HEK293T (cell line): ENCODE measurements around the gene DST.

Experiments used
- CTCF ChIA-PET: fragments of 350-600 bp; formaldehyde crosslinking; extraction: SDS; loops from one replicate; lab custom pipeline; 2021; ENCODE audit warnings: antibody characterized with exemption, inconsistent platforms; lab: Yijun Ruan, JAX
- POLR2A ChIA-PET: fragments of 350-600 bp; formaldehyde crosslinking; extraction: SDS; loops from one replicate; lab custom pipeline; 2020; ENCODE audit warnings: antibody characterized with exemption, inconsistent platforms; lab: Yijun Ruan, JAX
- DNase-seq: peaks from one replicate; pipeline ENCODE4 v3.0.0; 2012; ENCODE audit warnings: mixed read lengths; ENCODE audit errors: extremely low spot score
- ARNT ChIP-seq: fragments of 450-650 bp; IDR thresholded peaks from 2 replicates; pipeline ENCODE4 v1.6.1; 2017; ENCODE audit warnings: mild to moderate bottlenecking
- BHLHE40 ChIP-seq: fragments of 450-650 bp; IDR thresholded peaks from 2 replicates; pipeline ENCODE4 v1.6.1; 2016; ENCODE audit warnings: mild to moderate bottlenecking, moderate library complexity, borderline replicate concordance
- CTBP1 ChIP-seq: fragments of 450-650 bp; IDR thresholded peaks from 2 replicates; pipeline ENCODE4 v1.6.1; 2016; ENCODE audit warnings: borderline replicate concordance
- ELF4 ChIP-seq: fragments of 450-650 bp; IDR thresholded peaks from 2 replicates; pipeline ENCODE4 v1.6.1; 2017; ENCODE audit warnings: antibody characterized with exemption
- FOXA1 ChIP-seq: fragments of 450-650 bp; IDR thresholded peaks from 2 replicates; pipeline ENCODE4 v1.6.1; 2016; ENCODE audit warnings: mild to moderate bottlenecking
- FOXK2 ChIP-seq: fragments of 450-650 bp; IDR thresholded peaks from 2 replicates; pipeline ENCODE4 v1.6.1; 2016; ENCODE audit warnings: mild to moderate bottlenecking
- FOXM1 ChIP-seq: fragments of 450-650 bp; IDR thresholded peaks from 2 replicates; pipeline ENCODE4 v1.6.1; 2017; ENCODE audit warnings: mild to moderate bottlenecking, borderline replicate concordance
- HDGF ChIP-seq: fragments of 450-650 bp; IDR thresholded peaks from 2 replicates; pipeline ENCODE4 v1.6.1; 2017; ENCODE audit warnings: antibody characterized with exemption, borderline replicate concordance
- L3MBTL2 ChIP-seq: fragments of 450-650 bp; conservative IDR thresholded peaks from 2 replicates; pipeline ENCODE4 v1.6.1; 2016; ENCODE audit warnings: mild to moderate bottlenecking
- LEF1 ChIP-seq: fragments of 450-650 bp; IDR thresholded peaks from 2 replicates; pipeline ENCODE4 v1.6.1; 2017; ENCODE audit warnings: mild to moderate bottlenecking, borderline replicate concordance
- NFRKB ChIP-seq: fragments of 450-650 bp; IDR thresholded peaks from 2 replicates; pipeline ENCODE4 v1.6.1; 2016; ENCODE audit warnings: mild to moderate bottlenecking, moderate library complexity
- SP1 ChIP-seq: fragments of 450-650 bp; IDR thresholded peaks from 2 replicates; pipeline ENCODE4 v1.6.1; 2017
- SUZ12 ChIP-seq: fragments of 450-650 bp; IDR thresholded peaks from 2 replicates; pipeline ENCODE4 v1.6.1; 2016; ENCODE audit warnings: mild to moderate bottlenecking
- TARDBP ChIP-seq: fragments of 450-650 bp; IDR thresholded peaks from 2 replicates; pipeline ENCODE4 v1.6.1; 2016
- ZNF384 ChIP-seq: fragments of 450-650 bp; IDR thresholded peaks from 2 replicates; pipeline ENCODE4 v1.6.1; 2016
- TF ChIP-seq, protein P1 (sequence below): fragments of 450-650 bp; IDR thresholded peaks from 2 replicates; pipeline ENCODE4 v1.6.1; 2016

The DST gene

DNA sequence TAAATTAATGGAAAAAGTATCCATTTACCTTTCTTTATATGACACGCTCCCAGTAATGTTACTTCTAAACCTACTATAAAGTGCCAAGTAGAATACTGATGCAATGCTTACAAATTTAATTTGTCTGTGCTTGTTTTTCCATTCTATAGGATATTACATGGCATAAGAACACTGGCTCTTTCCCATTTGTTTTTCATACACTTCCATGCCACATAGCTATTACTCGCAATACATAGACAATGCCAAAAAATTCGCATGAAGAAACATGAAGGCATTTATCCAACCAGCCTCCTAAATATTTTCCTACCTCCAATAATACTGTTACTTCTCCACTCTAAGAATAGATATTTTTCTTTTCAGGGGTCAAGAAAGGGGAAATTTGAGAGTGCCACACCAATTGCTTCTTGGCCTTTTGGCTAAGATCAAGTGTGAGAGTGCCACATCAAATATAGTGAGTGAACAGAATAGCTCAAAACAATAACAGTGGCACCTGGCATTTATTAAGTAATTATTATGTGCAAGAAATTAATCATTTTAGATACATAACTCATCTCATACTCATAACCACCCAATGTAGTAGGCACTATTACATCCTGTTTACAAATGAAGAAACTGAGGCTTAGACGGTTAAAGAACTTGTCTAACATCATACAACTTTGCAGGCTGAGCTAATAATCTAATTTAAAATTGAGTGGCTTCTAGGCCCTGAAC is 845 bp upstream of the DST start:
- no peak for DNase-seq
- CTCF ChIA-PET: interaction anchor here (0.6 to 1.3 kb wide), 3 partner anchors 8 to 123 kb away, joined by 3 to 4 read pairs (median 3); no protein-coding TSS in a partner anchor
- POLR2A ChIA-PET: no interaction called here
- TF ChIP-seq SUZ12: no peak
- TF ChIP-seq FOXA1: no peak
- TF ChIP-seq ZNF384: no peak
- TF ChIP-seq NFRKB: no peak
- no peak for TF ChIP-seq TARDBP
- no peak for TF ChIP-seq ARNT
- no peak for TF ChIP-seq L3MBTL2

DNA sequence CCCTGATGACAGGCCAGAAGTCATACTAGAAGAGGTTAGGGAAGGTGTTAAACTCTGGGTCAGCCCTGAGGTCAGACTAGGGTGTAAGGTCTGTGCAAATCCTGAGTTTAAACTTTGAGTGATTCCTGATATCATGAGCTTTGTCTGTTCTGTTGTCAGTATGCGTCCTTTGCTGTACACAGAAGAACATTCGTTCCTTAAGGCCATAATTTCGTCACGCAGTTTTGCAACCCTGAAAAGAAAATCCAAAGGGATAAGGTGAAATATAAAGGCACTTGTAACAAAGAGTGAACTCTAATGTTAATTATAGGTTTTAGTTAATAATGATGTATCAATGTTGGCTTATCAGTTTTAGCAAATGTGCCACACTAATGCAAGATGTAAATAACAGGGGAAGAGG is 2.3 kb downstream of the DST start:
- POLR2A ChIA-PET: no interaction called here

DNA sequence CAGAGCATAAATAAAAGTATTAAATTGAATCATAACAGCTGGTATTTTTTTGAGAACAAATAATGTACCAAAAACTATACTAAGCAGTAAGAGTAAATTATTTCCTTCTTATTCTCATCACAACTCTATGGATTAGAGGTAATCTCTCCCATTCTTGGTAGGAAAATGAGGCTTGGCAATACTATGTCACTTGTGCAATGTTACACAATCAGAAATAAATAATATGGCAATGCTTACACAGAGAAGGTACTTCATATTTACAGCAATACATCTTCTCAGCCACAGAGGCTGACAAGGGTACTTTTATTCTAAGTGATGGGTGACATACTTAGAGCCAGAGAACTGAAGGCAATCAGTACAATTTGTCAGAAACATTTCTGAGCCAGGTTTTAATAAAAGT is 3.9 kb downstream of the DST start:
- ChIA-PET POLR2A (no interaction called here), CTCF (interaction anchor here (0.6 to 1.8 kb wide), 3 partner anchors 86 to 242 kb away, joined by 4 to 11 read pairs (median 8); no protein-coding TSS in a partner anchor)
- no peak for DNase-seq
- TF ChIP-seq CTBP1: no peak
- no peak for TF ChIP-seq L3MBTL2
- TF ChIP-seq SUZ12: no peak
- TF ChIP-seq ARNT: no peak
- no peak for TF ChIP-seq FOXA1
- TF ChIP-seq ZNF384: no peak
- TF ChIP-seq HDGF: no peak
- no peak for TF ChIP-seq FOXM1
- no peak for TF ChIP-seq NFRKB
- TF ChIP-seq LEF1: no peak
- TF ChIP-seq, protein P1, sequence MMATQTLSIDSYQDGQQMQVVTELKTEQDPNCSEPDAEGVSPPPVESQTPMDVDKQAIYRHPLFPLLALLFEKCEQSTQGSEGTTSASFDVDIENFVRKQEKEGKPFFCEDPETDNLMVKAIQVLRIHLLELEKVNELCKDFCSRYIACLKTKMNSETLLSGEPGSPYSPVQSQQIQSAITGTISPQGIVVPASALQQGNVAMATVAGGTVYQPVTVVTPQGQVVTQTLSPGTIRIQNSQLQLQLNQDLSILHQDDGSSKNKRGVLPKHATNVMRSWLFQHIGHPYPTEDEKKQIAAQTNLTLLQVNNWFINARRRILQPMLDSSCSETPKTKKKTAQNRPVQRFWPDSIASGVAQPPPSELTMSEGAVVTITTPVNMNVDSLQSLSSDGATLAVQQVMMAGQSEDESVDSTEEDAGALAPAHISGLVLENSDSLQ: no peak
- TF ChIP-seq SP1: no peak
- TF ChIP-seq TARDBP: no peak
- TF ChIP-seq BHLHE40: no peak
- no peak for TF ChIP-seq FOXK2
- no peak for TF ChIP-seq ELF4

More for the DNA sequence above, 2.3 kb downstream of the DST start:
- TF ChIP-seq NFRKB (no peak), FOXM1 (no peak), HDGF (no peak), FOXA1 (no peak), LEF1 (no peak), L3MBTL2 (no peak), ARNT (no peak), FOXK2 (no peak), TARDBP (no peak), ELF4 (no peak)
- DNase-seq: no peak
- CTCF ChIA-PET: no interaction called here

DNA sequence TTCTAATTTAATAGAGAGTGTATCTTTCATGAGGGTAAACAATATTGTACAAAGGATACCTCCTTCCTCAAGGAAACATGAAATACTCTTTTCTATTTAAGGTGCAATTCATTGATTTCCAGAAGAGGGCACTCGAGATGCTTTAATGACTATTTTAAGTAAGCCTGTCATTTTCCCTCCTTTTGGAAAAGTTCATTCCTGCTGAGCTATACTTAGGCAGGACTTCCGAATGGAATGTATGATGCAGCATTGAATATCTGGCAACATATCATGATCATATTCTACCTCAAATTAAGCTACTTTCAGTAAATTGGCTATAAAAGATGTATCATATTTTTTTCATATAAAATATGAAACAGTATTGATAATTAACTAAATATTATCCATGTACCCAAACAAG is 5.0 kb downstream of the DST start:
- POLR2A ChIA-PET: interaction anchor here (0.9 kb wide), 1 partner anchor 62 kb away, joined by 3 read pairs; no protein-coding TSS in a partner anchor
- CTCF ChIA-PET: interaction anchor here (0.6 to 1.8 kb wide), 9 partner anchors 18 to 213 kb away, joined by 3 to 8 read pairs (median 4); no protein-coding TSS in a partner anchor
- peak; percentile 42 for DNase-seq

DNA sequence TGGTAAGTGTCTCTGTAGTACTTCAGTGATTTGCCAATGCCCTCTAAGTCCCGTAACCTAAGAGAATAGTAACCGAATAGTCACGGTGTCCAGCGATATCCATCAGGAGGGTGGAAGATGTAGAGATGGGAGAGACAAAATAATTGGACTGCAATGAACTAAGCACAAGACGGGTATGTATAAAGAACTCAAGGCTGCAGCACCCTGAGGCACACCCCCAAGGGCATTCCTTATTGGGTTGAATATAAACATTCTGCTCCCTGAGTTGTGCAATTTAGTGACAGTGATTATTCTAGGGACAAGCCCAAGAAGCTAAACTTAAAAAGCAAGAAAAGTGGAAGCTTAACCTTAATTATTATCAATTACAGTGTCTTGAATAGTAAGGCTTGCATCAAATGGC is 14.6 kb downstream of the DST start:
- DNase-seq: no peak
- no peak for TF ChIP-seq CTBP1
- no peak for TF ChIP-seq TARDBP
- no peak for TF ChIP-seq SUZ12
- TF ChIP-seq HDGF: no peak
- POLR2A ChIA-PET: no interaction called here
- CTCF ChIA-PET: no interaction called here

More for the DNA sequence above, 5.0 kb downstream of the DST start:
- TF ChIP-seq L3MBTL2: no peak
- no peak for TF ChIP-seq FOXK2
- no peak for TF ChIP-seq HDGF
- no peak for TF ChIP-seq CTBP1
- TF ChIP-seq FOXM1: no peak
- TF ChIP-seq SP1: no peak
- no peak for TF ChIP-seq NFRKB
- TF ChIP-seq ARNT: no peak
- TF ChIP-seq SUZ12: no peak
- no peak for TF ChIP-seq TARDBP
- TF ChIP-seq ELF4: no peak
- TF ChIP-seq, protein P1: no peak

DNA sequence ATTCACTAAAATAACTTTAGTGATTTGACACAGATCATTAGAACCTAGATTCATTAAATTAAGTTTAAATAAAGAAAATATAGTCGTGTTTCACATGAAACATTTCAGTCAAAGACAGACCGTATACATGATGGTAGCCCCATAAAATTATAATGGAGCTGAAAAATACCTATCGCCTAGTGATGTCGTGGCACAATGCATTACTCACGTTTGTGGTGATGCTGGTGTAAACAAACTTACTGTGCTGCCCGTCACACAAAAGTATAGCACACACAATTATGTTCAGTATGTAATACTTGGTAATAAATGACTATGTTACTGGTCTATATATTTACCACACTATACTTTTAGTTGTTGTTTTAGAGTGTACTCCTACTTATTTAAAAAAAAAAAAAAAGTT is 17.3 kb downstream of the DST start:
- CTCF ChIA-PET: interaction anchor here (0.8 kb wide), 1 partner anchor 227 kb away, joined by 4 read pairs; no protein-coding TSS in a partner anchor
- TF ChIP-seq FOXK2 (no peak), L3MBTL2 (no peak), FOXA1 (no peak), SP1 (no peak), HDGF (no peak), NFRKB (no peak), FOXM1 (no peak), ZNF384 (no peak), ELF4 (no peak), LEF1 (no peak), TARDBP (no peak), SUZ12 (no peak), CTBP1 (no peak), BHLHE40 (no peak), ARNT (no peak)
- TF ChIP-seq, protein P1: no peak
- DNase-seq: no peak
- POLR2A ChIA-PET: no interaction called here
